GM12873 (cell line): ENCODE measurements around the gene KASH5.

Source experiments
- CTCF ChIP-seq: IDR thresholded peaks from 2 replicates; pipeline ENCODE4 v1.5.1; 2012; ENCODE audit warnings: low read depth, mild to moderate bottlenecking, moderate library complexity, low read length, control low read depth; ENCODE audit not compliant: insufficient read depth; ENCODE audit errors: missing control alignments

KASH5 gene

GRCh38 chr19:49463960-49464740 lies 76.1 kb downstream of the KASH5 start:
- no peak for TF ChIP-seq CTCF

DNA sequence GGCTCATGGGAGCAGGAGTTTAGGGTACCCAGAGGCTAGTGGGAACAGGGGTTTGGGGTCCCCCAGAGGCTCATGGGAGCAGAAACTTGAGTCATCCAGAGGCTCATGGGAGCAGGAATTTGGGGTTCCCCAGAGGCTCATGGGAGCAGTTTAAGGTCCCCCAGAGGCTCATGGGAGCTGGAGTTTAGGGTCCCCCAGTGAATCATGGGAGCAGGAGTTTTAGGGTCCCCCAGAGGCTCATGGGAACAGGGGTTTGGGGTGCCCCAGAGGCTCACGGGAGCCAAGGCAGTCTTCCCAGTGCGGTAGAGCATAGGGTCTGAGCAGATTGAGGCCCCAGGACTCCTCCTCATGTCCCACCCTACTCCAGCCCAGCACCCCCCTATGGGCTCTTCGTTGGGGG lies 77.3 kb downstream of the KASH5 start:
- TF ChIP-seq CTCF = no peak
